ENCODE results near the gene ZNF552.
A peak's percentile ranks its signal among the peaks of the same experiment; 100 is the strongest.

The ZNF552 gene

GRCh38 chr19:57771417-57771816 is 43.3 kb downstream of the ZNF552 start:
- no peak for DNase-seq

GRCh38 chr19:57769345-57770131 is 45.2 kb downstream of the ZNF552 start, which contains the start of gene ZNF586:
ZNF586 (plus strand) TSS chr19:57769676; CDS start chr19:57769843, 167 bp downstream.
- DNase-seq = peak; percentile 58

- DNase-seq = no peak
Measured at GRCh38 chr19:57759096-57759495, 55.6 kb downstream of the ZNF552 start.

GRCh38 chr19:57757941-57758340 is 56.8 kb downstream of the ZNF552 start:
- no peak for DNase-seq
